HepG2 (cell line): ENCODE data around the gene FYTTD1. TPM values are rescaled to one million over a fixed set of nuclear protein-coding genes. Genes with fewer than 3 reads are reported as not detected.

Experiments
- GABPA ChIP-seq, 2 experiments: IDR thresholded peaks; 2 replicates each; pipeline ENCODE4 v1.6.1; 2011 to 2016; ENCODE audit warnings: low read depth in 2 of 2, low read length in 1 of 2, missing biosample characterization in 1 of 2, missing genetic modification characterization in 1 of 2
- GATAD2A ChIP-seq: IDR thresholded peaks from 2 replicates; pipeline ENCODE4 v1.6.1; 2016
- GZF1 ChIP-seq: sonication (generic); formaldehyde crosslinking; IDR thresholded peaks from 2 replicates; pipeline ENCODE4 v1.5.1; 2020; ENCODE audit warnings: mild to moderate bottlenecking, missing genetic modification reagents
- HES4 ChIP-seq: sonication (generic); formaldehyde crosslinking; IDR thresholded peaks from 2 replicates; pipeline ENCODE4 v1.9.0; 2021; ENCODE audit warnings: mild to moderate bottlenecking, missing genetic modification reagents, borderline replicate concordance
- HOXA3 ChIP-seq: sonication (generic); formaldehyde crosslinking; IDR thresholded peaks from 2 replicates; pipeline ENCODE4 v1.5.0; 2020; ENCODE audit warnings: missing genetic modification reagents
- KDM1A ChIP-seq: IDR thresholded peaks from 2 replicates; pipeline ENCODE4 v1.6.1; 2016; ENCODE audit warnings: missing compliant biosample characterization
- MED8 ChIP-seq: sonication (generic); formaldehyde crosslinking; IDR thresholded peaks from 2 replicates; pipeline ENCODE4 v1.8.1; 2023; ENCODE audit warnings: mild to moderate bottlenecking, missing genetic modification reagents; ENCODE audit not compliant: insufficient replicate concordance
- NBN ChIP-seq: fragments of 450-650 bp; conservative IDR thresholded peaks from 2 replicates; pipeline ENCODE4 v1.6.1; 2017
- NFRKB ChIP-seq: fragments of 450-650 bp; IDR thresholded peaks from 2 replicates; pipeline ENCODE4 v1.6.1; 2017
- SNAI1 ChIP-seq: sonication (generic); formaldehyde crosslinking; IDR thresholded peaks from 2 replicates; pipeline ENCODE4 v1.5.0; 2020; ENCODE audit warnings: mild to moderate bottlenecking, missing genetic modification reagents, borderline replicate concordance
- YEATS4 ChIP-seq: sonication (generic); formaldehyde crosslinking; IDR thresholded peaks from 2 replicates; pipeline ENCODE4 v1.4.0; 2020; ENCODE audit warnings: missing genetic modification reagents, borderline replicate concordance
- ZC3H4 ChIP-seq: sonication (generic); formaldehyde crosslinking; IDR thresholded peaks from 2 replicates; pipeline ENCODE4 v1.4.0; 2020; ENCODE audit warnings: missing genetic modification reagents, borderline replicate concordance
- ZIK1 ChIP-seq: sonication (generic); formaldehyde crosslinking; IDR thresholded peaks from 2 replicates; pipeline ENCODE4 v1.5.0; 2020; ENCODE audit warnings: mild to moderate bottlenecking, low read depth, missing genetic modification reagents, borderline replicate concordance
- ZKSCAN1 ChIP-seq: fragments of 150-350 bp; IDR thresholded peaks from 2 replicates; pipeline ENCODE4 v1.6.1; 2014; ENCODE audit warnings: low read length
- ZNF614 ChIP-seq: IDR thresholded peaks from 2 replicates; pipeline ENCODE4 v1.6.1; 2018; ENCODE audit warnings: missing biosample characterization, missing genetic modification reagents, inconsistent platforms, borderline replicate concordance
- ZNF766 ChIP-seq: sonication (generic); formaldehyde crosslinking; IDR thresholded peaks from 2 replicates; pipeline ENCODE4 v1.5.0; 2020; ENCODE audit warnings: missing genetic modification reagents, borderline replicate concordance
- ZNF782 ChIP-seq: sonication (generic); formaldehyde crosslinking; IDR thresholded peaks from 2 replicates; pipeline ENCODE4 v1.4.0; 2020; ENCODE audit warnings: missing genetic modification reagents, mild to moderate bottlenecking, borderline replicate concordance
- polyA plus RNA-seq, 8 experiments: library from polyadenylated mRNA; depleted of rRNA in 3 of 8; stranded (reverse) in 7 of 8; unstranded in 1 of 8; fragments of >200 nt; fragmentation: Illumina TruSeq in 4 of 8; extraction: Trizol in 4 of 8; gene quantifications; 2 replicates each; pipeline versions ENCODE4 v1.2.1 to v1.2.3, GENCODE V29; 2011 to 2016; ENCODE audit warnings: low read depth in 4 of 8, missing spikeins in 1 of 8, mixed read lengths in 1 of 8; ENCODE audit not compliant: insufficient read depth in 1 of 8
- total RNA-seq, 5 experiments: library from RNA; depleted of rRNA; stranded (reverse); fragments of >200 nt; fragmentation: Illumina TruSeq; extraction: Trizol; gene quantifications; 2 replicates each; pipeline ENCODE4 v1.2.3, GENCODE V29; 2016; ENCODE audit warnings: low read depth in 1 of 5
- TF ChIP-seq, protein P1 (sequence below): sonication (generic); formaldehyde crosslinking; IDR thresholded peaks from 2 replicates; pipeline ENCODE4 v1.8.1; 2022; ENCODE audit warnings: low read depth, mild to moderate bottlenecking, missing genetic modification reagents
- TF ChIP-seq, protein P2 (sequence below): IDR thresholded peaks from 2 replicates; pipeline ENCODE4 v1.6.1; 2016; ENCODE audit warnings: low read depth, borderline replicate concordance
- TF ChIP-seq, protein P3 (sequence below): sonication (generic); formaldehyde crosslinking; IDR thresholded peaks from 2 replicates; pipeline ENCODE4 v1.5.0; 2020; ENCODE audit warnings: mild to moderate bottlenecking, missing genetic modification reagents
- TF ChIP-seq, protein P4 (sequence below): sonication (generic); formaldehyde crosslinking; IDR thresholded peaks from 2 replicates; pipeline ENCODE4 v1.4.0; 2020; ENCODE audit warnings: missing genetic modification reagents
- TF ChIP-seq, protein P5 (sequence below), 2 experiments: sonication (generic) in 1 of 2; formaldehyde crosslinking in 1 of 2; IDR thresholded peaks; 2 replicates each; pipeline versions ENCODE4 v1.4.0 to v1.6.1; 2018 to 2020; ENCODE audit warnings: missing genetic modification reagents in 2 of 2, borderline replicate concordance in 1 of 2, low read depth in 1 of 2, mild to moderate bottlenecking in 1 of 2, missing biosample characterization in 1 of 2

Gene FYTTD1
- total and polyA plus RNA-seq, 2 of the 13 experiments (the other 11 are each of a cell fraction or from before 2014, with no cell fraction given) = 6.5 to 28.8 TPM

DNA sequence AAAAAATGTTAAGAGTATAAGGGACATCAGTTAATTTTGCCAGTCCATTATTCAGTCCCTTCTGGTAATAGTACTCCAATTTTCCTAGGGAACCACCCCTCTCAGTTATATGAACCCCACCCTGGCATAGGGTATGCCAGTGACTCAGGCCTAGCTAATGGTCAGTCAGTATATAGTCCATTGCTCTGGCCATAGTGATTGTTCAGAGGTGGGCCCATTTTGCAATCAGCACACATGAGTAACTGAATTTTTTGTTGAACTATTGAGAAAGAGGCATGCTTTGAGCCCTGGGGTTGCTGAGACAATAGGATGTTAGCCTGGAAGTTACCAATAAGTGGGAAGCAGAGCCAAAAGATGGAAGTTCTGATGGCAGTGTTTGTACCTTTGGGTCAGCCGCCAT is 45.5 kb downstream of the FYTTD1 start (continued):
- TF ChIP-seq HOXA3 (CRISPR knock-in tag) = peak; percentile 41; the same call in 1 of the 2 replicates
- no peak for TF ChIP-seq ZNF766 (CRISPR knock-in tag)
- TF ChIP-seq, protein P1, sequence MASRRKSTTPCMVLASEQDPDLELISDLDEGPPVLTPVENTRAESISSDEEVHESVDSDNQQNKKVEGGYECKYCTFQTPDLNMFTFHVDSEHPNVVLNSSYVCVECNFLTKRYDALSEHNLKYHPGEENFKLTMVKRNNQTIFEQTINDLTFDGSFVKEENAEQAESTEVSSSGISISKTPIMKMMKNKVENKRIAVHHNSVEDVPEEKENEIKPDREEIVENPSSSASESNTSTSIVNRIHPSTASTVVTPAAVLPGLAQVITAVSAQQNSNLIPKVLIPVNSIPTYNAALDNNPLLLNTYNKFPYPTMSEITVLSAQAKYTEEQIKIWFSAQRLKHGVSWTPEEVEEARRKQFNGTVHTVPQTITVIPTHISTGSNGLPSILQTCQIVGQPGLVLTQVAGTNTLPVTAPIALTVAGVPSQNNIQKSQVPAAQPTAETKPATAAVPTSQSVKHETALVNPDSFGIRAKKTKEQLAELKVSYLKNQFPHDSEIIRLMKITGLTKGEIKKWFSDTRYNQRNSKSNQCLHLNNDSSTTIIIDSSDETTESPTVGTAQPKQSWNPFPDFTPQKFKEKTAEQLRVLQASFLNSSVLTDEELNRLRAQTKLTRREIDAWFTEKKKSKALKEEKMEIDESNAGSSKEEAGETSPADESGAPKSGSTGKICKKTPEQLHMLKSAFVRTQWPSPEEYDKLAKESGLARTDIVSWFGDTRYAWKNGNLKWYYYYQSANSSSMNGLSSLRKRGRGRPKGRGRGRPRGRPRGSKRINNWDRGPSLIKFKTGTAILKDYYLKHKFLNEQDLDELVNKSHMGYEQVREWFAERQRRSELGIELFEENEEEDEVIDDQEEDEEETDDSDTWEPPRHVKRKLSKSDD (CRISPR knock-in tag) = 0 out of 2 replicates have a peak, but pooled peaks have one; percentile 46
- TF ChIP-seq HES4 = no peak
- peak; percentile 82 for TF ChIP-seq GATAD2A (CRISPR knock-in tag)
- TF ChIP-seq NFRKB = no peak
- TF ChIP-seq, protein P2, sequence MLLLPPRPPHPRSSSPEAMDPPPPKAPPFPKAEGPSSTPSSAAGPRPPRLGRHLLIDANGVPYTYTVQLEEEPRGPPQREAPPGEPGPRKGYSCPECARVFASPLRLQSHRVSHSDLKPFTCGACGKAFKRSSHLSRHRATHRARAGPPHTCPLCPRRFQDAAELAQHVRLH (CRISPR knock-in tag) = 0 out of 2 replicates have a peak, but pooled peaks have one; percentile 29
- no peak for TF ChIP-seq SNAI1 (CRISPR knock-in tag)
- no peak for TF ChIP-seq GZF1 (CRISPR knock-in tag)
- TF ChIP-seq MED8 = no peak
- TF ChIP-seq, protein P3, sequence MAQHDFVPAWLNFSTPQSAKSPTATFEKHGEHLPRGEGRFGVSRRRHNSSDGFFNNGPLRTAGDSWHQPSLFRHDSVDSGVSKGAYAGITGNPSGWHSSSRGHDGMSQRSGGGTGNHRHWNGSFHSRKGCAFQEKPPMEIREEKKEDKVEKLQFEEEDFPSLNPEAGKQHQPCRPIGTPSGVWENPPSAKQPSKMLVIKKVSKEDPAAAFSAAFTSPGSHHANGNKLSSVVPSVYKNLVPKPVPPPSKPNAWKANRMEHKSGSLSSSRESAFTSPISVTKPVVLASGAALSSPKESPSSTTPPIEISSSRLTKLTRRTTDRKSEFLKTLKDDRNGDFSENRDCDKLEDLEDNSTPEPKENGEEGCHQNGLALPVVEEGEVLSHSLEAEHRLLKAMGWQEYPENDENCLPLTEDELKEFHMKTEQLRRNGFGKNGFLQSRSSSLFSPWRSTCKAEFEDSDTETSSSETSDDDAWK (CRISPR knock-in tag) = no peak
- peak; percentile 49; the same call in 1 of the 2 replicates for TF ChIP-seq KDM1A (CRISPR knock-in tag)
- TF ChIP-seq, protein P4, sequence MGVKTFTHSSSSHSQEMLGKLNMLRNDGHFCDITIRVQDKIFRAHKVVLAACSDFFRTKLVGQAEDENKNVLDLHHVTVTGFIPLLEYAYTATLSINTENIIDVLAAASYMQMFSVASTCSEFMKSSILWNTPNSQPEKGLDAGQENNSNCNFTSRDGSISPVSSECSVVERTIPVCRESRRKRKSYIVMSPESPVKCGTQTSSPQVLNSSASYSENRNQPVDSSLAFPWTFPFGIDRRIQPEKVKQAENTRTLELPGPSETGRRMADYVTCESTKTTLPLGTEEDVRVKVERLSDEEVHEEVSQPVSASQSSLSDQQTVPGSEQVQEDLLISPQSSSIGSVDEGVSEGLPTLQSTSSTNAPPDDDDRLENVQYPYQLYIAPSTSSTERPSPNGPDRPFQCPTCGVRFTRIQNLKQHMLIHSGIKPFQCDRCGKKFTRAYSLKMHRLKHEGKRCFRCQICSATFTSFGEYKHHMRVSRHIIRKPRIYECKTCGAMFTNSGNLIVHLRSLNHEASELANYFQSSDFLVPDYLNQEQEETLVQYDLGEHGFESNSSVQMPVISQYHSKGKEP (CRISPR knock-in tag) = no peak
- TF ChIP-seq YEATS4 = 0 out of 2 replicates have a peak, but pooled peaks have one; percentile 35
- TF ChIP-seq GABPA (IDR thresholded peaks at IDR 0.05; ENCODE audit: low read depth, low read length) = no peak
- no peak for TF ChIP-seq GABPA (CRISPR knock-in tag; IDR thresholded peaks at IDR 0.05; ENCODE audit: low read depth)
- TF ChIP-seq ZNF782 (CRISPR knock-in tag) = no peak
- no peak for TF ChIP-seq ZIK1 (CRISPR knock-in tag)
- TF ChIP-seq ZC3H4 (CRISPR knock-in tag) = no peak
- no peak for TF ChIP-seq NBN
- TF ChIP-seq ZNF614 = peak; percentile 42; the same call in 1 of the 2 replicates
- no peak for TF ChIP-seq ZKSCAN1
- TF ChIP-seq, protein P5, sequence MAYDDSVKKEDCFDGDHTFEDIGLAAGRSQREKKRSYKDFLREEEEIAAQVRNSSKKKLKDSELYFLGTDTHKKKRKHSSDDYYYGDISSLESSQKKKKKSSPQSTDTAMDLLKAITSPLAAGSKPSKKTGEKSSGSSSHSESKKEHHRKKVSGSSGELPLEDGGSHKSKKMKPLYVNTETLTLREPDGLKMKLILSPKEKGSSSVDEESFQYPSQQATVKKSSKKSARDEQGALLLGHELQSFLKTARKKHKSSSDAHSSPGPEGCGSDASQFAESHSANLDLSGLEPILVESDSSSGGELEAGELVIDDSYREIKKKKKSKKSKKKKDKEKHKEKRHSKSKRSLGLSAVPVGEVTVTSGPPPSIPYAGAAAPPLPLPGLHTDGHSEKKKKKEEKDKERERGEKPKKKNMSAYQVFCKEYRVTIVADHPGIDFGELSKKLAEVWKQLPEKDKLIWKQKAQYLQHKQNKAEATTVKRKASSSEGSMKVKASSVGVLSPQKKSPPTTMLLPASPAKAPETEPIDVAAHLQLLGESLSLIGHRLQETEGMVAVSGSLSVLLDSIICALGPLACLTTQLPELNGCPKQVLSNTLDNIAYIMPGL (CRISPR knock-in tag; IDR thresholded peaks at IDR 0.05; ENCODE audit: borderline replicate concordance in 1 of 2, low read depth in 1 of 2) = no peak
